Endothelial cell of umbilical vein (primary cell): Measurements from ENCODE around the gene HPS4. TPM values are rescaled to one million over a fixed set of nuclear protein-coding genes. Genes with fewer than 3 reads are reported as not detected.

Source experiments
- BruUV-seq: library from RNA; stranded (reverse); fragments of 400-500 nt; replicated peaks from 2 replicates; lab custom pipeline; 2021; lab: Mats Ljungman, UMichigan
- CTCF ChIA-PET: fragments of 300-600, 350-600 bp; sonication (Branson Sonifier 250); formaldehyde crosslinking; loops from one replicate; lab custom pipeline; 2021; ENCODE audit warnings: antibody characterized with exemption, inconsistent platforms; lab: Charles Lee
- POLR2A ChIA-PET: fragments of 300-600, 350-600 bp; sonication (Branson Sonifier 250); formaldehyde crosslinking; loops from one replicate; lab custom pipeline; 2021; ENCODE audit warnings: antibody characterized with exemption, inconsistent platforms; lab: Charles Lee
- DNase-seq: peaks from one replicate; pipeline ENCODE4 v3.0.0-alpha.2; 2011; ENCODE audit warnings: low read depth, low spot score
- FAIRE-seq: peaks from 2 replicates; lab custom pipeline; 2011; peaks lifted over from hg19 to GRCh38; lab: Jason Lieb, UNC
- H2AFZ ChIP-seq: 2 replicates; pipeline ENCODE4 v1.6.0; 2012; ENCODE audit warnings: low read depth, low read length, control low read depth, inconsistent platforms
- H3K27ac ChIP-seq: 2 replicates; pipeline ENCODE4 v1.5.1; 2011; ENCODE audit warnings: low read depth, mild to moderate bottlenecking, control low read depth, low read length, moderate library complexity; ENCODE audit not compliant: insufficient read depth
- H3K27me3 ChIP-seq, 2 experiments: 2 replicates each; pipeline versions ENCODE4 v1.6.0 to v1.6.1; 2011; ENCODE audit warnings: low read length in 2 of 2, mixed read lengths in 1 of 2; ENCODE audit not compliant: control insufficient read depth in 2 of 2, insufficient read depth in 2 of 2
- H3K36me3 ChIP-seq, 2 experiments: 2 replicates in 1 of 2; 3 replicates in 1 of 2; pipeline ENCODE4 v1.5.1; 2011; ENCODE audit warnings: low read length in 2 of 2, mild to moderate bottlenecking in 1 of 2, moderate library complexity in 1 of 2; ENCODE audit not compliant: control insufficient read depth in 2 of 2, insufficient read depth in 2 of 2; ENCODE audit errors: extremely low read depth in 1 of 2
- H3K4me1 ChIP-seq: 3 replicates; pipeline ENCODE4 v1.5.1; 2011; ENCODE audit warnings: mild to moderate bottlenecking, low read length; ENCODE audit not compliant: control insufficient read depth, insufficient read depth; ENCODE audit errors: extremely low read depth
- H3K4me2 ChIP-seq: 2 replicates; pipeline ENCODE4 v1.6.1; 2011; ENCODE audit warnings: low read length, control low read depth, mixed read lengths; ENCODE audit not compliant: insufficient read depth
- H3K4me3 ChIP-seq, 3 experiments: fragments of 200-600 bp in 1 of 3; sonication (generic), shearing (Covaris generic) in 1 of 3; replicated peaks in 1 of 3; 2 replicates each; pipeline ENCODE4 v1.5.1; 2011 to 2016; ENCODE audit warnings: control low read depth in 3 of 3, low read length in 3 of 3, mild to moderate bottlenecking in 2 of 3, inconsistent platforms in 1 of 3, low read depth in 1 of 3, moderate library complexity in 1 of 3; ENCODE audit not compliant: insufficient read depth in 1 of 3
- H3K79me2 ChIP-seq: 2 replicates; pipeline ENCODE4 v1.6.0; 2012; ENCODE audit warnings: low read length, inconsistent platforms; ENCODE audit not compliant: control insufficient read depth, insufficient read depth
- H3K9ac ChIP-seq: replicated peaks from 2 replicates; pipeline ENCODE3; 2011; ENCODE audit warnings: low read length, control low read depth; ENCODE audit not compliant: insufficient read depth; ENCODE audit errors: extremely low read depth
- H3K9me1 ChIP-seq: replicated peaks from 3 replicates; pipeline ENCODE4 v1.6.0; 2011; ENCODE audit warnings: mild to moderate bottlenecking, low read length; ENCODE audit not compliant: control insufficient read depth, insufficient read depth; ENCODE audit errors: extremely low read depth
- H3K9me3 ChIP-seq: replicated peaks from 2 replicates; pipeline ENCODE4 v1.5.1; 2012; ENCODE audit warnings: low read length, inconsistent platforms; ENCODE audit not compliant: control insufficient read depth, insufficient read depth
- H4K20me1 ChIP-seq: replicated peaks from 2 replicates; pipeline ENCODE3; 2011; ENCODE audit warnings: mild to moderate bottlenecking, low read length; ENCODE audit not compliant: control insufficient read depth, insufficient read depth; ENCODE audit errors: extremely low read depth
- CTCF ChIP-seq, 2 donors: IDR thresholded peaks; 1 replicate in 1 of 2; 2 replicates in 1 of 2; pipeline ENCODE4 v1.5.1; 2011; ENCODE audit warnings: low read length in 2 of 2, mild to moderate bottlenecking in 2 of 2, moderate library complexity in 2 of 2, control low read depth in 1 of 2, inconsistent platforms in 1 of 2, low read depth in 1 of 2; ENCODE audit not compliant: insufficient read depth in 1 of 2; ENCODE audit errors: extremely low read depth in 1 of 2
- EZH2 ChIP-seq: IDR thresholded peaks from 2 replicates; pipeline ENCODE4 v1.6.1; 2012; ENCODE audit warnings: borderline replicate concordance, low read depth, mild to moderate bottlenecking, moderate library complexity, low read length, inconsistent platforms; ENCODE audit not compliant: severe bottlenecking
- FOS ChIP-seq: IDR thresholded peaks from 2 replicates; pipeline ENCODE4 v1.6.1; 2011; ENCODE audit warnings: mild to moderate bottlenecking, low read length, moderate library complexity, borderline replicate concordance; ENCODE audit not compliant: insufficient read depth
- GATA2 ChIP-seq: IDR thresholded peaks from 2 replicates; pipeline ENCODE4 v1.7.0; 2011; ENCODE audit warnings: low read depth, mild to moderate bottlenecking, moderate library complexity, mixed read lengths, low read length; ENCODE audit not compliant: insufficient read length, insufficient read depth
- JUN ChIP-seq: IDR thresholded peaks from 2 replicates; pipeline ENCODE4 v1.6.1; 2011; ENCODE audit warnings: borderline replicate concordance, low read depth; ENCODE audit not compliant: insufficient read length, insufficient read depth
- MAX ChIP-seq: IDR thresholded peaks from 2 replicates; pipeline ENCODE4 v1.6.1; 2011; ENCODE audit not compliant: insufficient read depth, insufficient read length
- MYC ChIP-seq: IDR thresholded peaks from one replicate; pipeline ENCODE4 v1.6.1; 2011; ENCODE audit warnings: mild to moderate bottlenecking, low read depth, low read length
- POLR2A ChIP-seq: IDR thresholded peaks from 2 replicates; pipeline ENCODE4 v1.6.1; 2012; ENCODE audit warnings: low read depth, mild to moderate bottlenecking, control low read depth, low read length
- POLR2AphosphoS5 ChIP-seq: IDR thresholded peaks from 2 replicates; pipeline ENCODE4 v1.6.1; 2012; ENCODE audit warnings: low read depth, mild to moderate bottlenecking, control low read depth, low read length, moderate library complexity; ENCODE audit not compliant: insufficient read depth
- dilution Hi-C: fragments of 300-500 bp; cut with MboI; formaldehyde crosslinking; loops from one replicate; pipeline ENCODE4 v1.15.0; 2019; ENCODE audit warnings: low sequenced_read_pairs; ENCODE audit not compliant: extremely low pct_ligation_motif_present
- intact Hi-C: fragments of 100-400 bp; cut with micrococcal nuclease; formaldehyde crosslinking; loops from one replicate; pipeline ENCODE4 v1.10.0; 2022
- polyA plus RNA-seq, 4 experiments: library from polyadenylated mRNA; depleted of rRNA in 3 of 4; stranded (reverse) in 3 of 4; unstranded in 1 of 4; fragments of >200 nt; gene quantifications; 2 replicates each; pipeline versions ENCODE4 v1.2.1 to v1.2.3, GENCODE V29; 2011 to 2012; ENCODE audit warnings: missing spikeins in 1 of 4
- total RNA-seq: library from RNA; stranded (reverse); gene quantifications from 2 replicates; pipeline ENCODE4 v1.2.3, GENCODE V29; 2021

Gene HPS4
- total and polyA plus RNA-seq, 2 donors (not counting 3 experiments of a cell fraction or from before 2014, with no cell fraction given): 28.4 to 29.7 TPM

- intact Hi-C loops (no loop called here), dilution Hi-C loops (no loop called here)
- CTCF ChIA-PET: interaction anchor here (0.6 kb wide), 1 partner anchor 16 kb away, joined by 3 read pairs; no protein-coding TSS in a partner anchor
- no TSS peak for BruUV-seq
- no peak overlapping the region for H3K4me2 ChIP-seq
- H3K4me1 ChIP-seq: peaks cover 8% of the 10 kb centered on the region
- H4K20me1 ChIP-seq: no peaks in the 10 kb centered on the region
- no peak overlapping the region for H2AFZ ChIP-seq
- H3K9me3 ChIP-seq: no peaks in the 10 kb centered on the region
- TF ChIP-seq MYC (no peak), GATA2 (no peak), JUN (no peak), FOS (no peak), EZH2 (no peak), MAX (no peak), CTCF (IDR thresholded peaks at IDR 0.05; ENCODE audit: extremely low read depth in 1 of 2, insufficient read depth in 1 of 2, low read depth in 1 of 2, low read length in 2 of 2) (no peak), POLR2A (no peak), POLR2AphosphoS5 (no peak)
- POLR2A ChIA-PET: no interaction called here
- no peaks in the 10 kb centered on the region for H3K9me1 ChIP-seq
- H3K4me3 ChIP-seq: no peak overlapping the region
- H3K36me3 ChIP-seq: no peaks in the 10 kb centered on the region
- H3K27me3 ChIP-seq: no peaks in the 10 kb centered on the region
- H3K9ac ChIP-seq: no peak overlapping the region
- FAIRE-seq (no peak), DNase-seq (no peak)
- no peaks in the 10 kb centered on the region for H3K79me2 ChIP-seq
- no peak overlapping the region for H3K27ac ChIP-seq
Measured at GRCh38 chr22:26517429-26517828, 33.8 kb upstream of the HPS4 start.
